GM12878 (cell line): ENCODE results near the gene PYGO1.

Source experiments
- EZH2 ChIP-seq: IDR thresholded peaks from 2 replicates; pipeline ENCODE4 v1.6.1; 2012; ENCODE audit warnings: low read depth, mild to moderate bottlenecking, control low read depth, inconsistent platforms, low read length, borderline replicate concordance; ENCODE audit not compliant: control insufficient read depth
- HDAC2 ChIP-seq: fragments of 200-600 bp; sonication (generic); IDR thresholded peaks from 2 replicates; pipeline ENCODE4 v1.6.1; 2017
- HDAC6 ChIP-seq: fragments of 200-600 bp; sonication (generic); IDR thresholded peaks from one replicate; pipeline ENCODE4 v1.8.0; 2017; ENCODE audit warnings: antibody characterized with exemption; ENCODE audit not compliant: unreplicated experiment
- NFIC ChIP-seq: IDR thresholded peaks from 2 replicates; pipeline ENCODE4 v1.6.1; 2012; ENCODE audit warnings: low read depth, mild to moderate bottlenecking, inconsistent platforms, low read length, moderate library complexity
- NFYA ChIP-seq: IDR thresholded peaks from 2 replicates; pipeline ENCODE4 v1.6.1; 2011; ENCODE audit warnings: low read depth, mild to moderate bottlenecking, low read length, improper control_type of control experiment, borderline replicate concordance
- TARDBP ChIP-seq: IDR thresholded peaks from 2 replicates; pipeline ENCODE4 v1.6.1; 2016; ENCODE audit warnings: borderline replicate concordance
- TCF12 ChIP-seq: IDR thresholded peaks from 2 replicates; pipeline ENCODE4 v1.6.1; 2011; ENCODE audit warnings: low read depth, mild to moderate bottlenecking, low read length
- YY1 ChIP-seq: IDR thresholded peaks from 2 replicates; pipeline ENCODE4 v1.6.1; 2011; ENCODE audit warnings: low read depth, mild to moderate bottlenecking, low read length
- TF ChIP-seq, protein P1 (sequence below), 3 experiments: IDR thresholded peaks in 2 of 3; conservative IDR thresholded peaks in 1 of 3; 2 replicates each; pipeline ENCODE4 v1.5.1; 2011; ENCODE audit warnings: low read depth in 3 of 3, low read length in 3 of 3, mild to moderate bottlenecking in 3 of 3, control low read depth in 2 of 3, moderate library complexity in 2 of 3, inconsistent platforms in 1 of 3, mixed read lengths in 1 of 3; ENCODE audit not compliant: control insufficient read depth in 2 of 3, insufficient read depth in 1 of 3; ENCODE audit errors: extremely low read depth in 1 of 3
- TF ChIP-seq, protein P2 (sequence below): IDR thresholded peaks from 2 replicates; pipeline ENCODE4 v1.6.1; 2011; ENCODE audit warnings: low read depth, low read length, improper control_type of control experiment, borderline replicate concordance

DNA sequence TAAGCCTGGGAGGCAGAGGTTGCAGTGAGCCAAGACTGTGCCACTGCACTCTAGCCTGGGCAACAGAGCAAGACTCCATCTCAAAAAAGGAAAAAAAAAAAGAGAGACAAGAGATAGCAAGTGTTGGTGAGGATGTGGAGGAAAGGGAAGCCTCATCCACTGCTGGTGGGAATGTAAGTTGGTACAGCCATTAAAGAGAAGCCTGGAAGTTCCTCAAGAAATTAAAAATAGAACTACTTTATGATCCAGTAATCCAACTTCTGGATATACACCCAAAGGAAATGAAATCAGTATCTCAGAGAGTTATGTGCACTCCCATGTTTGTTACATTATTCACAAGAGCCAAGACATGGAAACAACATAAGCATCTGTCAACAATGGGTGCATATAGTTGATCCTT lies 14.9 kb downstream of the PYGO1 start:
- TF ChIP-seq, protein P1, sequence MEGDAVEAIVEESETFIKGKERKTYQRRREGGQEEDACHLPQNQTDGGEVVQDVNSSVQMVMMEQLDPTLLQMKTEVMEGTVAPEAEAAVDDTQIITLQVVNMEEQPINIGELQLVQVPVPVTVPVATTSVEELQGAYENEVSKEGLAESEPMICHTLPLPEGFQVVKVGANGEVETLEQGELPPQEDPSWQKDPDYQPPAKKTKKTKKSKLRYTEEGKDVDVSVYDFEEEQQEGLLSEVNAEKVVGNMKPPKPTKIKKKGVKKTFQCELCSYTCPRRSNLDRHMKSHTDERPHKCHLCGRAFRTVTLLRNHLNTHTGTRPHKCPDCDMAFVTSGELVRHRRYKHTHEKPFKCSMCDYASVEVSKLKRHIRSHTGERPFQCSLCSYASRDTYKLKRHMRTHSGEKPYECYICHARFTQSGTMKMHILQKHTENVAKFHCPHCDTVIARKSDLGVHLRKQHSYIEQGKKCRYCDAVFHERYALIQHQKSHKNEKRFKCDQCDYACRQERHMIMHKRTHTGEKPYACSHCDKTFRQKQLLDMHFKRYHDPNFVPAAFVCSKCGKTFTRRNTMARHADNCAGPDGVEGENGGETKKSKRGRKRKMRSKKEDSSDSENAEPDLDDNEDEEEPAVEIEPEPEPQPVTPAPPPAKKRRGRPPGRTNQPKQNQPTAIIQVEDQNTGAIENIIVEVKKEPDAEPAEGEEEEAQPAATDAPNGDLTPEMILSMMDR (IDR thresholded peaks at IDR 0.05 in 2 of 3, conservative IDR thresholded peaks at IDR 0.05 in 1 of 3; ENCODE audit: control insufficient read depth in 2 of 3, extremely low read depth in 1 of 3, insufficient read depth in 1 of 3, low read depth in 3 of 3, low read length in 3 of 3): no peak
- TF ChIP-seq YY1 (no peak), NFIC (no peak), HDAC6 (no peak), TCF12 (no peak), TARDBP (no peak), HDAC2 (no peak), EZH2 (no peak), NFYA (no peak)
- TF ChIP-seq, protein P2, sequence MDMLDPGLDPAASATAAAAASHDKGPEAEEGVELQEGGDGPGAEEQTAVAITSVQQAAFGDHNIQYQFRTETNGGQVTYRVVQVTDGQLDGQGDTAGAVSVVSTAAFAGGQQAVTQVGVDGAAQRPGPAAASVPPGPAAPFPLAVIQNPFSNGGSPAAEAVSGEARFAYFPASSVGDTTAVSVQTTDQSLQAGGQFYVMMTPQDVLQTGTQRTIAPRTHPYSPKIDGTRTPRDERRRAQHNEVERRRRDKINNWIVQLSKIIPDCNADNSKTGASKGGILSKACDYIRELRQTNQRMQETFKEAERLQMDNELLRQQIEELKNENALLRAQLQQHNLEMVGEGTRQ: no peak
